ENCODE data around the gene CLCN7. TPM values are rescaled to one million over a fixed set of nuclear protein-coding genes. Genes with fewer than 3 reads are reported as not detected.

Gene CLCN7
- total and polyA plus RNA-seq, 5 donors from 2014 or later = 22.0 to 104 (median 24.5) TPM

DNA sequence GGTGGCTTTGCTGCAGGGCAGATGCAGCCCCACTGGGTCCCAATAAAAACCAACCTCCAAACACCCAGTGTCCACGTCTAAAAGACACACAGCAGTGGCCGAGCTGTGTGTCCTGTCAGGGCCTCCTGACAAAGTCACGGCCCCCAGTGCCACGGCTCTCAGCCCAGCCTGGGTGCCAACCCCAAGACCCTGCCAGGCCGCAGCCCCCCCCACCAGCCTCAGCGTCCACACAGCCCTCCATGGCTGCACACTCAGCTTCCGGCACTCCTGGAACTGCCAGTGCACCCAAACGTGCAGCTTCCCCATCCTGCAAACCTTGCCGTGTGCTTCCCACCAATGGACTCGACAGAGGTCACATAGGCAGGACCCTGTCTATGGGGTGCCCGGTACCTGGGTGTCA, 26.9 kb downstream of the CLCN7 start:
- peaks cover 7% of the 10 kb centered on the region for H3K36me3 Mint-ChIP-seq
- H3K9me3 Mint-ChIP-seq = no peaks in the 10 kb centered on the region
- ATAC-seq (ENCODE audit: low read depth in 2 of 2) (no peak), DNase-seq (no peak)
- H3K27me3 Mint-ChIP-seq = no peaks in the 10 kb centered on the region
- no peak overlapping the region for H3K4me3 Mint-ChIP-seq
- H3K4me1 Mint-ChIP-seq = no peaks in the 10 kb centered on the region
- Histone ChIP-seq H3K27ac (ENCODE audit: insufficient read depth, low read length, poor library complexity, severe bottlenecking) (no peak overlapping the region), H3K27me3 (ENCODE audit: control insufficient read depth, insufficient read depth, low read length) (no peaks in the 10 kb centered on the region), H3K36me3 (ENCODE audit: control insufficient read depth, insufficient read depth, low read length) (peaks cover 5% of the 10 kb centered on the region), H3K4me3 (ENCODE audit: low read depth, low read length) (no peak overlapping the region), H3K9me3 (ENCODE audit: control insufficient read depth in 2 of 2, low read length in 2 of 2) (no peaks in the 10 kb centered on the region), H3K4me1 (ENCODE audit: control insufficient read depth, insufficient read depth, low read length, poor library complexity, severe bottlenecking) (no peaks in the 10 kb centered on the region)
- H3K27ac Mint-ChIP-seq = no peak overlapping the region

DNA sequence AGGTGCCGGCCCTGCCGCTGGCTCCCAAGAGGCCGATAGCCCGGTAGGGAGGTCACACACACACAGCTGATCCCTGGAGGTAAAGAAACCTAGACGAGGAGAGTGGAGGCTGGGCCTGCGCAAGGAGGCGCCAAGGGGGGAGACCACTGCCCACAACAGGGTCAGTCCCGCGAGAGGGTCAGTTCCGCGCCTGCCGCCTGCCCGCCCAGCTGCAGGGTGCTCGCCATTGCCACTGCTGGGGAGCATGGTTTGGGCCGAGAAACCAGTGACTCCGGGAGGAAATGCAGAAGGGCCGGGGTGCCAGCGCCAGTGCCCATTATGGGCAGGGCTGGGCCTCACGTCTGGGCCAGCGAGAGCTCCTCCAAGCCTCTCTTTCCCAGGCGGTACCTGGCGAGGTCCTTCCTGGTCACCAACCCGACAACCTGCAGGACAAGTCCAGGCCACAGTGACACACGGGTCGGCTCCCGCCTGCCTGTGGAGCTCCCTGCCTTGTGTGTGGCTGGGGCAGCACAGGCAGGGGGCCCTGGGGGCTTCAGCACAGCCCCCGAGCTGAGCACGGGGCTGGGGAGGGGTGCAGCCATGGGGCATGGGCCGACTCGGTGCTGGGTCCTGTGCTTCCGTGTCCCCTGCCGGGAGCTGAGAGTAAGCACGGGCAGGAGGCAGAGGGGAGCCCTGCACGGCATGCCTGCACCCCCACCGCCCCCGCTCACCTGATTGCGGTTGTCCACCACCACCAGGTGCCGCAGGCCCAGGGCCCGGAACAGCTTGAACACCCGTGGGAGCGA, 28.3 kb downstream of the CLCN7 start:
- H3K36me3 ChIP-seq (ENCODE audit: control insufficient read depth, insufficient read depth, low read length) = peaks cover 3% of the 10 kb centered on the region
- H3K4me1 Mint-ChIP-seq = no peaks in the 10 kb centered on the region
- H3K27ac ChIP-seq (ENCODE audit: insufficient read depth, low read length, poor library complexity, severe bottlenecking) = no peak overlapping the region
- no peaks in the 10 kb centered on the region for H3K9me3 ChIP-seq (ENCODE audit: control insufficient read depth in 2 of 2, low read length in 2 of 2)
- no peaks in the 10 kb centered on the region for H3K27me3 Mint-ChIP-seq
- H3K9me3 Mint-ChIP-seq = no peaks in the 10 kb centered on the region
- ATAC-seq (ENCODE audit: low read depth in 2 of 2) (no peak), DNase-seq (no peak)
- no peak overlapping the region for H3K4me3 ChIP-seq (ENCODE audit: low read depth, low read length)
- no peaks in the 10 kb centered on the region for H3K27me3 ChIP-seq (ENCODE audit: control insufficient read depth, insufficient read depth, low read length)
- H3K27ac Mint-ChIP-seq = no peak overlapping the region
- no peak overlapping the region for H3K4me3 Mint-ChIP-seq
- no peaks in the 10 kb centered on the region for H3K4me1 ChIP-seq (ENCODE audit: control insufficient read depth, insufficient read depth, low read length, poor library complexity, severe bottlenecking)
- peaks cover 2% of the 10 kb centered on the region for H3K36me3 Mint-ChIP-seq

DNA sequence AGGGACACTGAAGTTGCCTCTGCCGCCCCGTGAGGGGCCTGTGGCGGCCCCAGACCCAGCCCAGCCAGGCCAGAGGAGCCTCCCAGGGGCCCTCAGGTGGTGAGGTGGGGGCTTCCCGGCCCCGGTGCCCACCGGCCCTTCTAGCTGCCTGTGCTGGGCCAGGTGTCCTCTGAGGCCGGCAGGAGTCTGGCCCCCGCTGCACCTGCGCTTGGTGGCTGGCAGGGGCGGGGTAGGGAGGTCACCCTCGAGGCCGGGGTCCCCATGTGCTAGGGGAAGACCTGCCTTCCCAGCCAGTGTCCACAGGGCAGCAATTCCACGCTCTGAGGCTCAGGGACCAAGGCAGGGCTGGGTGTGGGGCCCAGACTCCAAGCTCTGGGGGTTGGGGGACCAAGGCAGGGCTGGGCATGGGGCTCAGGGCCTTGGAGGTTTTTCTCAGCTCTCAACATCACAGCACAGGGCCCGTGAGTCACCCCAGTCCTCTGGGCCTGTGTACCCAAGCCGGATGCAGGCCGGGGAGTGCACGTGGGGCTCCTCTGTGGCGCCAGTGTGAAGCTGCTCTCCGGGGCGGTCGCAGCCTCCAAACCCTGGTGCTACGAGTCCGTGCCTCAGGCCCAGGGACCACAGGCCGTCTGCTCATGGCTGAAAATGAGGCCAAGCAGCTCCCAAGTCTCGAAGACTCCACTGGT, 29.2 kb downstream of the CLCN7 start:
- Mint-ChIP-seq H3K27ac (no peak overlapping the region), H3K4me1 (no peaks in the 10 kb centered on the region), H3K27me3 (no peaks in the 10 kb centered on the region), H3K4me3 (no peak overlapping the region), H3K9me3 (no peaks in the 10 kb centered on the region), H3K36me3 (no peaks in the 10 kb centered on the region)
- DNase-seq (no peak), ATAC-seq (ENCODE audit: low read depth in 2 of 2) (no peak)
- Histone ChIP-seq H3K27ac (ENCODE audit: insufficient read depth, low read length, poor library complexity, severe bottlenecking) (no peak overlapping the region), H3K4me3 (ENCODE audit: low read depth, low read length) (no peak overlapping the region), H3K9me3 (ENCODE audit: control insufficient read depth in 2 of 2, low read length in 2 of 2) (no peaks in the 10 kb centered on the region), H3K4me1 (ENCODE audit: control insufficient read depth, insufficient read depth, low read length, poor library complexity, severe bottlenecking) (no peaks in the 10 kb centered on the region), H3K27me3 (ENCODE audit: control insufficient read depth, insufficient read depth, low read length) (no peaks in the 10 kb centered on the region), H3K36me3 (ENCODE audit: control insufficient read depth, insufficient read depth, low read length) (peaks cover 3% of the 10 kb centered on the region)

DNA sequence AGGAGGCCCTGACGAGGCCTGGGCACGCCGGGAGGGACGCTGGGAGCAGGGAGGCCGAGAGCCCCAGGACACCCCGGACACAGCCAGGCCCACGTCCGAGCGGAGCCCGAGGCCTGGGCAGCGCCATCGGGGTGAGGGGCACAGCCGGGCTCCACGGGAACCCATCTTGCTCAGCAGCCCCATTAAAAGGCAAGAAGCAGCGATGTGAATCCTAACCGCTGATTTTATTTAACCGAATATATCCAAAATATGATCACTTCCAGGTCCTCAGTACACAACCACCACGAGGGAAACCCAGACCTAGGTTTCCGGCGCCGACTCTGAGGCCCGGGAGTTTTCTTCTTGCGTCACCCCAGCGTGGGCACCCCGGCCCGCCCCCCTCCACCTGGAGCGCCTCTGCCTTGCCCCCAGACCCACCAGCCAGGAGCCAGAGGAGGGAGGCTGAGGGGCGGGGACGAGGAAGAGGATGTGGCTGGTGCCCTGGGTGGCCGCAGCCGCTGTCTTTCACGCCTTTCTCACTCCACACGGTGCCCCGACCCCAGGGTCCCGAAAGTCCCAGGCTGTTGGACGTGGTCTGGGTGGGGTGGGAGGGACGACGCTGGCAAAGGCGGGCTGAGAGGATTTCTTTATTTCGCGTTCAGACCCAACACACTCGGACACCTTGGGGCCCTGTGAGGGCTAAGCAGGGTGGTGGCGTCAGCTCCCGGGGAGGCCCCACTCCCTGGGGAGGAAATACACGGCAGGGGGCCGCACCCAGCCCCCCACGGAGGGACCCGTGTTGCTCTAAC, 29.9 kb downstream of the CLCN7 start:
- Histone ChIP-seq H3K4me1 (ENCODE audit: control insufficient read depth, insufficient read depth, low read length, poor library complexity, severe bottlenecking) (no peaks in the 10 kb centered on the region), H3K9me3 (ENCODE audit: control insufficient read depth in 2 of 2, low read length in 2 of 2) (no peaks in the 10 kb centered on the region), H3K4me3 (ENCODE audit: low read depth, low read length) (no peak overlapping the region), H3K27ac (ENCODE audit: insufficient read depth, low read length, poor library complexity, severe bottlenecking) (no peak overlapping the region), H3K27me3 (ENCODE audit: control insufficient read depth, insufficient read depth, low read length) (no peaks in the 10 kb centered on the region), H3K36me3 (ENCODE audit: control insufficient read depth, insufficient read depth, low read length) (peaks cover 3% of the 10 kb centered on the region)
- H3K4me1 Mint-ChIP-seq = no peaks in the 10 kb centered on the region
- ATAC-seq (ENCODE audit: low read depth in 2 of 2) (no peak), DNase-seq (no peak)
- H3K36me3 Mint-ChIP-seq = no peaks in the 10 kb centered on the region
- no peaks in the 10 kb centered on the region for H3K9me3 Mint-ChIP-seq
- no peak overlapping the region for H3K4me3 Mint-ChIP-seq
- H3K27ac Mint-ChIP-seq = no peak overlapping the region
- no peaks in the 10 kb centered on the region for H3K27me3 Mint-ChIP-seq

DNA sequence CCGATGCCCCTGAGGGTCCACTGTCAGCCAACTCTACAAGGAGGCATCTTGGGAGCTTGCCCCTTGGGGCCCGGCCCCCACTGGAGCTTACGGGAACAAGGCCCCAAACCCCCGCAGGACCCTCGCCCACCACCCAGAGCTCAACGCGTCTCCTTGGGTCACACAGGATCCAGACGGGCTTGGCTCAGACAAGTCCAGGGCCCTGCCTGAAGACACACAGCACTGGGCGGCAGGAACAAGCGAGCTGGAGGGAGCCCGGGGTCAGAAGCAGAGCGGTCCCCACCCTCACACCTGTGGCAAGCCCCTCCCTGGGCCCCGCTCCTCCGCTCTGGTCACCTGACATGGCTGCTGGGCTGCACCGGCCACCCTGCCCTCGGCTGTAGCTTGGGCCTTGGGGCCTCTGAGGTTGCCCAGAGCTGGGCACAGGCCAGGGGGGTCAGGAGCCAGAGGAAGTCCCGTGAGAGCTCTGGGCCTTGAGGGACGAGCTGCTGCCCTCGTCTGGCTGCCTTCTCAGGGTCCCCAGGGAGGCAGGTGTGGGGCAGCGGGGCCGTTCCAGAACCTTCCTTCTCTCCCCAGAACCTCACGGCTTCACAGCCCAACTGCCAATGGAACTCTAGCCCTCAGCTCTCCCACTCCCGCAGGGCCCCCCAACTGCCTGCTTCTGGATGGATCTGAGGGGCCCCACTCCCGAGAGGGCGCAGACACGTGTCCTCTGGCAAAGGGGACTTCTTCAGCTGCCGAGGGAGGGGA, 30.7 kb downstream of the CLCN7 start, which contains the start of gene CCDC154:
Gene CCDC154 (minus strand): TSS at position 577 of the 750 bp plus-strand sequence. CDS start 234 bp downstream, at position 343.
- no peaks in the 10 kb centered on the region for H3K27me3 ChIP-seq (ENCODE audit: control insufficient read depth, insufficient read depth, low read length)
- Mint-ChIP-seq H3K4me1 (no peaks in the 10 kb centered on the region), H3K9me3 (no peaks in the 10 kb centered on the region), H3K27ac (no peak within 1 kb of the TSS), H3K27me3 (no peaks in the 10 kb centered on the region), H3K4me3 (no peak within 1 kb of the TSS), H3K36me3 (no peaks in the 10 kb centered on the region)
- no peak within 1 kb of the TSS for H3K4me3 ChIP-seq (ENCODE audit: low read depth, low read length)
- no peaks in the 10 kb centered on the region for H3K9me3 ChIP-seq (ENCODE audit: control insufficient read depth in 2 of 2, low read length in 2 of 2)
- H3K4me1 ChIP-seq (ENCODE audit: control insufficient read depth, insufficient read depth, low read length, poor library complexity, severe bottlenecking) = no peaks in the 10 kb centered on the region
- H3K36me3 ChIP-seq (ENCODE audit: control insufficient read depth, insufficient read depth, low read length) = peaks cover 3% of the 10 kb centered on the region
- H3K27ac ChIP-seq (ENCODE audit: insufficient read depth, low read length, poor library complexity, severe bottlenecking) = no peak within 1 kb of the TSS
- ATAC-seq (ENCODE audit: low read depth in 2 of 2) (no peak), DNase-seq (no peak)

DNA sequence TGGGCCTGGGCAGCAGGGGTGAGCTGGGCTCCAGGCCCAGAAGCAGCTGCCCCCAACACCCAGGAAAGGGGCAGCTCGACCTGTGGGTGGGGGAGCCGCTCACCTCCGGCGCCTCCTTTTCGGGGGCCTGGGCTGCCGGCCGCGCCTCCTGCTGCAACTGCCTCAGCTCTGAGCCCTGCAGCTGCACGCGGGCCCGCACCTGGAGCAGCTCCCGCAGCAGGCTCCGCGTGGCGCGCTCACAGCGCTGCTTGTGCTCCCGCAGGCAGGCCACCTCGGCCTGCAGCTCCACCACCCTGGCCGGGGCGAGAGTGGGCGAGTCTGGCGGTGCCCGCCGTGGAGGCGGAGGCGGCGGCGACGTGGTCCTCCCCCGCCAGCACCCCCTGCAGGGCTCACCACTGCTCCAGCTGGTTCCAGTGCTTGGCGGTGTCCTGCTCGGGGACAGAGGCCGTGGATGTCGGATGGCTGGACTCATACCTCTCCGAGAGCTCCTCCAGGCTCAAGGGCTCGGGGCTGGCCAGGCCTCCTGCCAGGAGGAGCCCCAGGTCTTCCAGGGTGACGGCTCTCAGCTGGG, 31.3 kb downstream of the CLCN7 start:
- no peaks in the 10 kb centered on the region for H3K36me3 Mint-ChIP-seq
- no peak overlapping the region for H3K27ac ChIP-seq (ENCODE audit: insufficient read depth, low read length, poor library complexity, severe bottlenecking)
- ATAC-seq (ENCODE audit: low read depth in 2 of 2) = no peak
- H3K4me1 Mint-ChIP-seq = no peaks in the 10 kb centered on the region
- H3K9me3 ChIP-seq (ENCODE audit: control insufficient read depth in 2 of 2, low read length in 2 of 2) = no peaks in the 10 kb centered on the region
- H3K4me1 ChIP-seq (ENCODE audit: control insufficient read depth, insufficient read depth, low read length, poor library complexity, severe bottlenecking) = no peaks in the 10 kb centered on the region
- H3K4me3 ChIP-seq (ENCODE audit: low read depth, low read length) = no peak overlapping the region
- no peak overlapping the region for H3K27ac Mint-ChIP-seq
- peaks cover 3% of the 10 kb centered on the region for H3K36me3 ChIP-seq (ENCODE audit: control insufficient read depth, insufficient read depth, low read length)
- no peaks in the 10 kb centered on the region for H3K9me3 Mint-ChIP-seq
- H3K27me3 ChIP-seq (ENCODE audit: control insufficient read depth, insufficient read depth, low read length) = no peaks in the 10 kb centered on the region
- no peak for DNase-seq
- H3K4me3 Mint-ChIP-seq = no peak overlapping the region
- H3K27me3 Mint-ChIP-seq = no peaks in the 10 kb centered on the region

DNA sequence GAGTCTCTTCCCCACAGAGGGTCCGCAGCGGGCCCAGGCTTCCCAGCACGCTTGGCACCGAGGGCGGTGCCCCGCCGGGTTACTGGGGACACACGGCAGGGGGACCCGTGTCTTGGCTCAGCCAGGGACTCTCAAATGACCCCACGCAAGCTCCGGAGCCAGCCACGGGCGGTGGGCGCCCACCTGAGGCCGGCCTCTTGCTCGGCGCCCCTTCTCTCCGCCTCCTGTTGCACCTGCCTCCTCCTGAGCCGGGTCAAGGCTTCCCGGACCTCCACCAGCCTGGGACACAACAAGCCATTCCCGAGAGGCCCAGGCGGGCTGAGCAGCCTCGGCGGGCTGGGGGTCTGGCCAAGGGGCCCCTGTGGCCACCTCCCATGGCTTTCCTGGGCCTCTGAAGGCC, 32.1 kb downstream of the CLCN7 start:
- H3K9me3 ChIP-seq (ENCODE audit: control insufficient read depth in 2 of 2, low read length in 2 of 2) = no peaks in the 10 kb centered on the region
- no peaks in the 10 kb centered on the region for H3K36me3 ChIP-seq (ENCODE audit: control insufficient read depth, insufficient read depth, low read length)
- no peaks in the 10 kb centered on the region for H3K36me3 Mint-ChIP-seq
- DNase-seq (no peak), ATAC-seq (ENCODE audit: low read depth in 2 of 2) (no peak)
- no peaks in the 10 kb centered on the region for H3K4me1 ChIP-seq (ENCODE audit: control insufficient read depth, insufficient read depth, low read length, poor library complexity, severe bottlenecking)
- H3K27ac ChIP-seq (ENCODE audit: insufficient read depth, low read length, poor library complexity, severe bottlenecking) = no peak overlapping the region
- no peak overlapping the region for H3K4me3 Mint-ChIP-seq
- H3K27me3 Mint-ChIP-seq = no peaks in the 10 kb centered on the region
- no peak overlapping the region for H3K27ac Mint-ChIP-seq
- no peaks in the 10 kb centered on the region for H3K4me1 Mint-ChIP-seq
- no peaks in the 10 kb centered on the region for H3K9me3 Mint-ChIP-seq
- no peak overlapping the region for H3K4me3 ChIP-seq (ENCODE audit: low read depth, low read length)
- H3K27me3 ChIP-seq (ENCODE audit: control insufficient read depth, insufficient read depth, low read length) = no peaks in the 10 kb centered on the region
